HG02852 (cell line): Measurements from ENCODE around the gene KDM1B.
A peak's percentile ranks its signal among the peaks of the same experiment; 100 is the strongest.
"Not testable (repeated sequence)": the region's sequence is repeated elsewhere in the genome, so short reads cannot be mapped to it uniquely, and the experiment has no call there.

Source experiments
- ATAC-seq: cut with Tn5 transposase; IDR thresholded peaks from one replicate; pipeline ENCODE4 v1.9.1; 2021; ENCODE audit warnings: mild to moderate bottlenecking, moderate library complexity; ENCODE audit not compliant: unreplicated experiment

Gene KDM1B

DNA sequence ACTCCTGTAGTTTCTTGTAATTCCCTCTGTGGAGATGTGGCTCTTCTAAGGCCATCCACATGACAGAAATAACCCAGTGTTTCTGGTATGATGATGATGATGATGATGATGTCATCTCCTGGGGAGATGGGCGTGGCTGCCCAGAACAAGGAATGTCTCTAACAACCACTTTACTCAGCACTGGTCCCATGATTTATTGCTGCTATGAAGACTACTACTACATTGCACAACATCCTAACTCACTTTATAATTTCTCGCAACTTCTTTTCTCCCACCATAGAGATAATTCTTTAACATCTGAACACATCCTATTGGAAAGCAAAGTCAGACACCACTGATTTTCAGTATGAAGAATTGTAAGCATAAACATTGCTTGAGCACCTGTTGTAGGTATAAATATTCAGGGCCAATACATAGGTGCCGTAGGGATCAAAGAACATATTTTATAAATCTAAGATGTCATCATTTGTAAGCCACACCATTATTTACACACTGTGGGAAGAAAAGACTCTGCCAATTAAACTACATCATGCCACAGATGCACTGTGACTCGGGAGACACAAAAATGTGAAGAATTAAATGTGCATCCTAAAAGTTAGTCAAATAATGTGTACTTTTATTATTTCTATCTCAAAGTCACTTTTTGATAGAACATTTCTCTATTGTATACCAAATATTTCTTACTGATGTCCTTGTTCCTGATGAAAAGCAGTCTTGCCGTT lies 6.8 kb upstream of the KDM1B start:
- ATAC-seq: no peak

DNA sequence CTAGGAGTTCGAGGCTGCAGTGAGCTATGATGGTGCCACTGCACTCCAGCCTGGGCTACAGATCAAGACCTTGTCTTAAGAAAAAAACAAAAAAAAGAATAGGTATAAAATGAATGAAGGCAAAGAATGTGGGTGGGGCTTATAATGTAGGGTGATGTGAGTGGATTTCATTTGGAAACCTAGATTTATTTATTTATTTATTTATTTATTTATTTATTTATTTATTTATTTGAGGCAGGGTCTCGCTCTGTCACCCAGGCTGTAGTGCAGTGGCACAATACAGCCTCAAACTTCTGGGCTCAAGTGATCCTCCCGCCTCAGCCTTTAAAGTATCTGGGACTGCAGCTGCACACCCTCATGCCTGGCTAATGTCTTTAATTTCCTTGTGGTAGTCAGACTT lies 3.8 kb upstream of the KDM1B start:
- not testable (repeated sequence) for ATAC-seq

DNA sequence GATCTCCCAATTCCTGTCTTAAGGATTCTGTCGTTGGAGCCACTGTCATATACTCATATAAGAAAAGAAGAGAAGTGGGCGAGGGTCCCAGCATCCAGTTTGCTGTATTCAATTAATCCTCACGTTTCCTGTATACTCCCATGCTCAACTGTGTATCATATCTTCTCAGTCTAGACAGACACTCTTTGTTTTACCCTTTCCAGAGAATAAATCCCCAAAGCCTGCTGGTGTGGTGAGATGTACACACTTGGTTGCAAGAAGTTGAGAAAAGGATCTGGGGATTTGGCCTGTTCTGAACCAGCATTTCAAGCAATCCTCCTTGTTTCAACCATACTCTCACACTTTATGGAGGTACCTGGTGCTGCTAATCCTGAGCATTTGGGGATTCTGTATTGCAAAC lies 3.4 kb upstream of the KDM1B start:
- no peak for ATAC-seq

DNA sequence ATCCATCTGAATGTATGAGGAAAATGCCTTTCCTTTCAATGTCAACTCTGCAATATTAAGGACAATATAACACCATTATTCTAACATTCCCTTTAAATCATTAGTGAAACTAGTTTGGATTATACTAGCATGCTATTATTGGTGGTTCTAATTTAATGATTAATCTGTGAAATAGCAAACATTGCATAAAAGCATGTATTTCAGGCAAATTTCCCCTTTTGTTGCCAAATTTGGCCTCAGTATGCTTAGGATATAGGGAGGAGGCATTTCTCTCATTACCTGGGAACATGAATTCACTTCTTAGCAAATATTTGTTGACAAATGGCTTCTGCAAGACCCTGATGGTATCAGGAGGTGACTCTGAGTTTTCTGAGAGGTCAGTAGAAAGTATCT lies 1.9 kb upstream of the KDM1B start:
- no peak for ATAC-seq

DNA sequence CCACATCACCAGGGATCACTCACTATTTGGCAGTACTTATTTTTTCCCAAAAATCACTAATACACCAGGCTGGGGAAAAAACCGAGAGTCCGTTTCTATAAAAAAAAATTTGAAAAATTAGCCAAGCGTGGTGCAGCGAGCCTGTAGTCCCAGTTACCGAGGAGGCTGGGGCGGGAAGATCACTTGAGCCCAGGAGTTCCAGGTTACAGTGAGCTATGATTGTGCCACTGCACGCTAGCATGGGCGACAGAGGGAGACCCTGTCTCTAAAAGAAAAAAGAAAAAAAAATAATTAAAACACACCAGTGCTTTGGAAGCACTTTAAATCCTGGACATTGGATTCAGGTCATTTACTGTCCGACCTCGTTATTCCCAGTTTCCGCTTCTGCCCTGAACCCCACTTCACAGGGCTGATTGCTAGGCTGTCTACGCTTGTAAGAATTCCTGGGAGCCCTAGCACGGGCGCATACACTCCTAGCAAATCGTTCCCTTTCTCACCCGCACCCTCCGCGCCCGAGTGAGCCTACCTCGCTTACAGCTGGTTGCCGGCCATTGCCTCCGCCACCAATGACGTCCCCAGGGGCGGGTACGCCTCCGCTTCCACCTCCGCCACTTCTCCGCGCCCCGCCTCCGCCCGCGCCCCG lies 594 bp upstream of the KDM1B start, which contains the start of gene TPMT:
Gene TPMT (minus strand): TSS at position 571 of the 643 bp plus-strand sequence. CDS start 5,950 bp downstream, outside the sequence.
- peak; percentile 42 for ATAC-seq

DNA sequence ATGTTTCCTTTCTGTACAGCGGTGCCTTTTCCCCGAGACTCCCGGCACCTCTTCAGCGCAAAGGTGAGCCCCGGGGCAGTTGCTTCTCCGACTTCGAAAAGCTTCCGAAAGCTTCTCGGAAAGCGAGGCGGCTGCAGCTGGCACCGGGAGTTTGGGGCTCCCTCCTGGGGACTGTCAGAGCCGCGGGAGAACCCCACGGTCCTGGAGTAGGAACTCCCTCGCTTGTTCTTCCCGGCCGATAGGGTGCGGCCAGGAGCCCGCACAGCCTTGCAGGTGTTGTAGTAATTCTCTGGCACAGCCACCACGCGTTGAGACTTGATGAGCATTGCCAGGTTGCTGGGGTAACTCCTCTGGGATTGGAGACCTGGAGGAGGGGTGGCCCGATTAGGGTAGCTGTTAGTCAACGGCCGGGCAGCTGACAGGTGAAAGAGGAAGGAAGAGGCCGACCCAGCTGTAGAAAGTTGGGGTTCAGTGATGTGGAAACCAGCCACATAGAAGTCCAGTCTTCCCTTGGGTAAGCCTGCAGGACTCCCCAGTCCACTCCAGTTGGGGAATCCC lies 721 bp downstream of the KDM1B start:
- ATAC-seq: peak; percentile 39

DNA sequence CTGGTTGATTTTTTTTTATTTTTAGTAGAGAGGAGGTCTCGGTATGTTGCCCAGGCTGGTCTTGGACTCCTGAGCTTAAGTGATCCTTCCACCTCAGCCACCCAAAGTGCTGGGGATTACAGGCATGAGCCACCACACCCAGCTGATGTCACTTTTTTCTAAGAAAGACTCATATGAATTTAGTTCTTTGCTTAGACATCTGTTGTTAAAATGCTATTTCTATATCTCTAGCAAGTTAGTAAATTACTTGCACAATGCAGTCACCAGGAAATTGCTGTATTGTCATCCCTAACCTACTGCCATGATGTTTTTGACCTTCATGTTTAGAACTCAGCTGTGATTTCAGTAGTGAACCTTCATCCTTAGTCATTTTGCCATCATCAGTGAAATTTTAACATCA lies 5.7 kb downstream of the KDM1B start:
- ATAC-seq: no peak

DNA sequence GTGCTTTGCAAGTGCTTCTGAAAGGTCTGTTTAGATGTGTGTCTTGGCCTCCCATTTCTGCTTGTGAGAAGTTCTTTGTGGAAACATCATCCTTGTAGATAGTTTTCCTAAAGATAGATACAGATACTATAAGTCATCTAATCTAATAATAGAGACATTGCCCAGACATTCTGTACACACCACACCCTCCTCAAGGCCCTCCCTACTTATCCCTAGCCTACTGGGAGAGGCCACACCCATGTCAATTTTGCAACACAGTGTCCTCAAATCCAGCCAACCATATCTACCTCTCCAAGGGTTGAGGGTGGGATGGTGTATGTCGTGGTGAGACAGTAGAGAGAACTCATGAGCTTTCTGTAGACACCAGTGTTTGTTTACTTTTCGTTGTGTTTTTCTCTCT lies 6.2 kb downstream of the KDM1B start:
- no peak for ATAC-seq

DNA sequence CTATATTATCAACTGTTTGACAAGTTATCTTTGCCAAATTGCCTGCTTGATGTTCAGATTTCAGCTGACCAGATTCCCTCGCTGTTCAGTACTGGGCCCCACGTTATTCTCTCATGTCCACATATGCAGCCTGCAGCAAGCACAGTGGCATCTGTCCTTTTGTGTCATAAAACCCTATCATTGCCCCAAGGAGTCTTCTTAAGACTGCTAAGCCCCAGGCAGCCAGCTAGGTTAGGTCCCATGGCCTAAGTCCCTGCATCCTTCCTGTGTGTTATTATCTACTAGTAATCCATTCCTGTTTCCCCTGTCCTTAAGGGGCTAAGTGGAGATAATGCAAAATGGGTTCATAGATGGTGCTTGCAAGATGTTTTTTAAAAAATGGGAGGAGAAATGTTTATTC lies 7.2 kb downstream of the KDM1B start:
- no peak for ATAC-seq

DNA sequence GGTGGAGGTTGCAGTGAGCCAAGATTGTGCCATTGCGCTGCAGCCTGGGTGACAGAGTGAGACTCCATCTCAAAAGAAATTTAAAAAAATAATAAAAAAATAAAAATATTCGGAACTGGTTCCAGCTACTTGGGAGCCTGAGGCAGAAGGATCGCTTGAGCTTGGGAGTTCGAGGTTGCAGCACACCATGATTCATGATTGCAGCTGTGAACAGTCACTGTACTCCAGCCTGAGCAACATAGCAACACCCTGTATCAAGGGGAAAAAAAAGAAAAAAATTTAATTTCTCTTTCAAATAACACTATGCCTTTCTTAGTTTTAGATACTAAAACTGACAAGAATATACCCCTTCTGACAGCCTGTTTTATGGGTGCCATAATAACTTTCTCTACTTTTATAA lies 10.5 kb downstream of the KDM1B start:
- no peak for ATAC-seq

DNA sequence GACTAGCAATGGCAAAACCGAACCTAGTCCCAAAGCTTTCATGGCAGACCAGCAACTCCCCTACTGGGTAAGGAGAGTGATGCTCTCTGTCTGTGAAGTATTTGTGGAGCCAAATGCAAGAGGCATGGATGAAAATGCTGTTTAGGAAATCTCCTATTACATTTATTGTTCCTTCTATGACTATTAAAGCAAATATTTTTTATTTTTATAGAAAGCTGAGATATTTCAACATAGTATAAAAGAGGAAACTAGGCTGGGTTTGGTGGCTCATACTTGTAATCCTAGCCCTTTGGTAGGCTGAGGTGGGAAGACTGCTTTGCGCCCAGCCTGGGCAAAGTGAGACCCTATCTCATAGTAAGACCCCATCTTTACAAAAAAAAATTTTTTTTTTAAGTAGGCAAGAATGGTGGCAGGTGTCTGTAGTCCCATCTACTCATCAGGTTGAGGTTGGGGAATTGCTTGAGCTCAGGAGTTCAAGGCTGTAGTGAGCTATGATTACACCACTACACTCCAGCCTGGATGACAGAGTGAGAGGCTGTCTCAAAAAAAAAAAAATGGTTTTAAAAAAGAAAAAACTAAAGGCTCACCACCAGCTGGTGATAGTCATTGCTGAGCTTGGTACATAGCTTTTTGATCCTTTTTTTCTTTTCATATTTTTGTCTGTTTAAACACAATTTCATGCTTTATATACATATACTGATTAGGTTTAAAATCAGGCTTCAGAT lies 11.3 kb downstream of the KDM1B start:
- no peak for ATAC-seq

DNA sequence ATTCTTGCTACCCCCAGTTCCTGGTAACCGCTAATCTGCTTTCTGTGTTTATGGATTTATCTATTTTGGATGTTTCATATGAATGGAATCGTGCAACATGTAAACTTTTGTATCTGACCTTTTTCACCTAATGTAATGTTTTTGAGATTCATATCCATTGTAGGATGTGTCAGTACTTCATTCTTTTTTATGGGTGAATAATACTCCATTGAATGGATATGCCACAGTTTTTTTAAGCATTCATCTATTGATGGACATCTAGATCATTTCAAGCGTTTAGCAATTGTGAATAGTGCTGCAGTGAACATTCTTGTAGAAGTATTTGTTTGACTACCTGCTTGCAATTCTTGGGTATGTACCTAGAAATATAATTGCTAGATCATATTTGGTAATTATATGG lies 13.0 kb downstream of the KDM1B start:
- ATAC-seq: no peak

DNA sequence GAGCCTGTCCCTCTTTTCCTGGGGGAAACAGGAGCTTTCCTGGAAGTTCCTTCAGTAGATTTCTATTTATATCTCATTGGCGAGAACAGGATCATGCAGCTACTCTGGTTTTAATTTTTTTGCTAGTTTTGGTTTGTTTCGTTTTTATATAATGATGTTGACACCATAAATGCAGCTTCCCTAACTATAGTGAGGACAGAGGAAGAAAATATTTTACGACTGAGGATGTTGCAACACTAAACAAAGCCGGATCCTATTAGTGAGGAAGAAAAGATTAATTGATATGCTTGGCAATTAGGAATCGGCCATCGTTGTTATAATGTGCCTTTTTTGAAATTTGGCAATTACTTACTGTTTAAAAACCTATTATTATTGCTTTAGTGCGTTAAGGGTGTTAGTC lies 16.6 kb downstream of the KDM1B start:
- ATAC-seq: no peak

DNA sequence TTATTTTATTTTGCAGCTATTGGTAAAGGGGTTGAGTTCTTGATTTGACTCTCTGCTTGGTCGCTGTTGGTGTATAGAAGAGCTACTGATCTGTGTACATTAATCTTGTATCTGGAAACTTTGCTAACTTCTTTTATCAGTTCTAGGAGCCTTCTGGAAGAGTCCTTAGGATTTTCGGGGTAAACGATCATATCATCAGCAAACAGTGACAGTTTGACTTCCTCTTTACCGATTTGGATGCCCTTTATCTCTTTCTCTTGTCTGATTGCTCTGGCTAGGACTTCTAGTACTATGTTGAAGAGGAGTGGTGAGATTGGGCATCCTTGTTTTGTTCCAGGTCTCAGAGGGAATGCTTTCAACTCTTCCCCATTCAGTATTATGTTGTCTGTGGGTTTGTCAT lies 21.0 kb downstream of the KDM1B start:
- ATAC-seq: not testable (repeated sequence)

DNA sequence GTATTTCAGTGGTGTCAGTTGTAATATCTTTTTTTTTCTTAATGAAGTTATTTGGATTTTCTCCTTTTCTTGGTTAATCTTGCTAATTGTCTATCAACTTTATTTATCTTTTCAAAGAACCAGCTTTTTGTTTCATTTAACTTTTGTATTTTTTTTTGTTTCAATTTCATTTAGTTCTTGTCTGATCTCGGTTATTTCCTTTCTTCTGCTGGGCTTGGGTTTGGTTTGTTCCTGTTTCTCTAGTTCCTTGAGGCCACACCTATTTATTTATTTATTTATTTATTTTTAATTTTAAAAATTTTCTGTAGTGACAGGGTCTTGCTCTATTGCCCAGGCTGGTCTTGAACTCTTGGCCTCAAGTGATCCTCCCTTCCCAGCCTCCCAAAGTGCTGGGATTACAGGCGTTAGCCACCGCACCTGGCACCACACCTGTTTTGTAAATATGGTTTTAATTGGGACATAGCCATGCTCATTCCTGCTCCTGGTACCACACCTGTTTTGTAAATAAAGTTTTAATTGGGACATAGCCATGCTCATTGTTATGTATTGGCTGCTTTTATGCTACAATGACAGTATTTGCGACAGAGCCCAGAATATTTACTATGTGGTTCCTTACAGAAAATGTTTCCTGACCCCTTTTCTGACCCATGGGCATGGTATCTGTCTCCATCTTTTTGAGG lies 22.2 kb downstream of the KDM1B start:
- no peak for ATAC-seq

DNA sequence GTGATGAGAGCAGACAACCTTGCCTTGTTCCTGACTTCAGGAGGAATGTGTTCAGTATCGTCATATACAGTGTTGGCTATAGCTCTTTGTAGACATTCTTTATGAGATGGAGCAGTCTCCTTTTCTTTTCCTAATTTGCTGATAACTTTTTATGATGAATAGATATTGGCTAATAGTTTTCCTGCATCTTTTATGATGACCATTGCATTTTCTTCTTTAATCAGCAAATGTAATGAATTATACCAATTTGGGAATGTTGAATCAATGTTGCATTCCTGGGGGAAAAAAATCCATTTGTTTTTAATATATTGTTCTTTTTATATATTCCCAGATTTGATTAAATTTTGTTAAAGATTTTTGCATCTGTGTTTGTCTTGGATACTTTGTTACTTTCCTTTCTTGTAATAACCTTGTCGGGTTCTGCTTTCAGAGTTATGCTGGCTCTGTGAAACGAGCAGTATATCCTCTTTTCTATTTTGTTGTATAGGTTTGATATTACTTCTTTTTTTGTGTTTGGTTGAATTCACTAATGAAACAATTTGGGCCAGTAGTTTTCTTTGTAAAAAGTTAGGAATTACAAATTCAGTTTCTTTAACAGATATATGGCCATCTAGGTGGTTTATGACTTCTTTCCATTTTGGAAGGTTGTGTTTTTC lies 23.9 kb downstream of the KDM1B start:
- no peak for ATAC-seq

DNA sequence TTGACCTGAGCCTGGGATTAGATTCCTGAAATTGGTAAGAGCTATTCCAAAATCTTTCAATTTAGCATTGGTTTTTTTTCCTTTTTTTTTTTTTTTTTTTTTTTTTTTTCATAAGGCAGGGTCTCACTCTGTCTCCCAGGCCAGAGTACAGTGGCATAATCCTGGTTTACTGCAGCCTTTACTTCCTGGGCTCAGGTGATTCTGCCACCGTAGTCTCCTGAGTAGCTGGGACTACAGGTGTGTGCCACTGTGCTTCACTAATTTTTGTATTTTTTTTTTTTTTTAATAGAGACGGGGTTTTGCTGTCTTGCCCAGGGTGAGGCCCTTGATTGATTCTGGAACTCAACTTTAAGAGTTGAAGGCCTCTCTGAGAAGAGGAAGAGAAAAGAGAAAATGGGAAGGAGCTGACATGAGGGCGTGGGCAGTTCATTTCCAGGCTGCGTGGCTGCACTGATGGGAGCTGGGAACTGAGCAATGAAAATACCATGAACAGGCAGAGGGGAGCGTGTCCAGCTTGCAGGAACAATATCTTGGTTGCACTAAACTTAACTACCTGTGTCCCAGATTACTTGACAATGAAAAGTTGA lies 24.6 kb downstream of the KDM1B start:
- no peak for ATAC-seq

DNA sequence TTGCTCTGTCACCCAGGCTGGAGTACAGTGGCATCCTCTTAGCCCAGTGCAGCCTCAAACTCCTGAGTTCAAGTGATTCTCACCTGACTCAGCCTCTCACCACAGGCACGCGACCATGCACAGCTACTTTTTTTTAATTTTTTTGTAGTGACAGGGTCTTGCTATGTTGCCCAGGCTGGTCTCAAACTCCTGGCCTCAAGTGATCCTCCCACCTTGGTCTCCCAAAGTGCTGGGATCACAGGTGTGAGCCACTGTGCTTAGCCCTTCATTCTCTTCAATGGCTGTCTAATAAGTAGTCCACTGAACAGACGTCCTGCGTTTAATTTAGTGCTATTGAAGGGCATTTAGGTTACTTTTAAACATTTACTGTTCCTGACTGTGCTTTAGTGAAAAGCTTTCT lies 27.3 kb downstream of the KDM1B start:
- ATAC-seq: no peak

DNA sequence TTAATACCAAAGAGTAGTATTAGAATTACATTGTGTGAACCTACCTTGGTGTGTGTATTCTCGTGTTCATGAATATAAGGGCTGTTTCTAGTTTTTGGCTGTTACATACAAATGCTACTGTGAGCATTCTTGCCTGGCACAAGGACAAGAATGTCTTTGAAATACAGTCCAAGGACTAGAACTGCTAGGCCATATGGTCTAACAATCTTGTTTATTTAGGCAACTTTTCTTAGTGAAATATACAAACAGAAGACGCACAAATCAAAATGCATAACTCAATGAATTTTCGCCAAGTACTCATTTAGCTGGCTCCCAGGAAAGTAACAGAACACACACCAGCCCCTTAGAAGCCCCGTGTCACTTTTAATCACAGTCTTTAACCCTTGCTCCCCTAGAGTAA lies 28.5 kb downstream of the KDM1B start:
- ATAC-seq: no peak

DNA sequence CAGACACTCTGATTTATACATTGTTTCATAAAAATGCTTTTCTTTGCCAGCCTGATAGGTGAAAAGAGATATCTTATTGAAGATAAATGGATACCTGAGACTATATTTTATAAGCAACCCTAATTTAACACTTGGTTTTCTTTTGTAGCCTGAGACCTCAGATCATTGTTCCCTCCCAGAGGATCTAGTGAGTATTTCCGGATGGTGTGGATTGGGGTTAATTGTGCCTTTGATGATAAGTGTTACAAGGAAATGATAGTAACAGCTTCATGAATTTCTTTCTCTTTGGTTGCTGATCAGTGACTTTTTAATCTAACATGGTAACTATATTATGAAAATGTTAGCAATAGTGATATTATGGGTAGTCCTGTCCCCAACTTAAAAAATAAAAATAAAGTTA lies 30.4 kb downstream of the KDM1B start:
- no peak for ATAC-seq
